Measurements from ENCODE around the gene GMEB2.

GMEB2 gene

GRCh38 chr20:63542031-63542559 is 84.8 kb downstream of the GMEB2 start:
- no peak for DNase-seq

- DNase-seq: no peak
Measured at GRCh38 chr20:63541371-63541770, 85.5 kb downstream of the GMEB2 start.

- DNase-seq: no peak
Measured at GRCh38 chr20:63540417-63541186, 86.3 kb downstream of the GMEB2 start.

GRCh38 chr20:63539441-63540370 is 87.2 kb downstream of the GMEB2 start:
- no peak for DNase-seq

- no peak for DNase-seq
Measured at GRCh38 chr20:63539092-63539430, 87.8 kb downstream of the GMEB2 start.

- DNase-seq: peak; percentile 31
Measured at GRCh38 chr20:63538204-63539091, 88.5 kb downstream of the GMEB2 start.
